C4-2B (cell line): ENCODE results near the gene TBX10.

Experiments used
- H3K27ac ChIP-seq: fragments of 450-650 bp; 2 replicates; pipeline ENCODE4 v1.5.1; 2017
- ZFX ChIP-seq: fragments of 450-650 bp; IDR thresholded peaks from 2 replicates; pipeline ENCODE4 v1.6.1; 2017
- TF ChIP-seq, protein P1 (sequence below): fragments of 450-650 bp; conservative IDR thresholded peaks from 2 replicates; pipeline ENCODE4 v1.5.1; 2017; ENCODE audit warnings: mild to moderate bottlenecking

Gene TBX10

DNA sequence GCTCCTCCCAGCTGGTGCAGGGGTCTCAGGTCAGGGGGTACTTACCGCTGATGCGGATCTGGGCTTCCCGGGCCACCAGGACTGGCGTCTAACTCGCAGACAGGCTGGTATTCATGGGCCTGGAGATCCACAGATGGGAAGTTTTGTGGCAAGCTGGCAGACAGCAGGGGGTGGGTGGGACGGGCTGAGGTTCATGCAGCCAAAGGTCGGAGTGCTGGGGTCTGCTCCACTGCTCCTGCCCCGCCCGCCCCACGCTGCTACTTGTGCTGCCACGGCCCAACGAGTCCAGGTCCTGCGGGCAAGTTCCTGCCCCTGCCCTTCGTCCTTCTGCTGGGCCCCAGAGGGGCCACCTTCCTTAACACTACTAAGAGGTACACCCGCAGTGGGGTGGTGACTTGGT is 7.9 kb upstream of the TBX10 start:
- no peak overlapping the region for H3K27ac ChIP-seq
- TF ChIP-seq, protein P1, sequence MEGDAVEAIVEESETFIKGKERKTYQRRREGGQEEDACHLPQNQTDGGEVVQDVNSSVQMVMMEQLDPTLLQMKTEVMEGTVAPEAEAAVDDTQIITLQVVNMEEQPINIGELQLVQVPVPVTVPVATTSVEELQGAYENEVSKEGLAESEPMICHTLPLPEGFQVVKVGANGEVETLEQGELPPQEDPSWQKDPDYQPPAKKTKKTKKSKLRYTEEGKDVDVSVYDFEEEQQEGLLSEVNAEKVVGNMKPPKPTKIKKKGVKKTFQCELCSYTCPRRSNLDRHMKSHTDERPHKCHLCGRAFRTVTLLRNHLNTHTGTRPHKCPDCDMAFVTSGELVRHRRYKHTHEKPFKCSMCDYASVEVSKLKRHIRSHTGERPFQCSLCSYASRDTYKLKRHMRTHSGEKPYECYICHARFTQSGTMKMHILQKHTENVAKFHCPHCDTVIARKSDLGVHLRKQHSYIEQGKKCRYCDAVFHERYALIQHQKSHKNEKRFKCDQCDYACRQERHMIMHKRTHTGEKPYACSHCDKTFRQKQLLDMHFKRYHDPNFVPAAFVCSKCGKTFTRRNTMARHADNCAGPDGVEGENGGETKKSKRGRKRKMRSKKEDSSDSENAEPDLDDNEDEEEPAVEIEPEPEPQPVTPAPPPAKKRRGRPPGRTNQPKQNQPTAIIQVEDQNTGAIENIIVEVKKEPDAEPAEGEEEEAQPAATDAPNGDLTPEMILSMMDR = no peak
- no peak for TF ChIP-seq ZFX

DNA sequence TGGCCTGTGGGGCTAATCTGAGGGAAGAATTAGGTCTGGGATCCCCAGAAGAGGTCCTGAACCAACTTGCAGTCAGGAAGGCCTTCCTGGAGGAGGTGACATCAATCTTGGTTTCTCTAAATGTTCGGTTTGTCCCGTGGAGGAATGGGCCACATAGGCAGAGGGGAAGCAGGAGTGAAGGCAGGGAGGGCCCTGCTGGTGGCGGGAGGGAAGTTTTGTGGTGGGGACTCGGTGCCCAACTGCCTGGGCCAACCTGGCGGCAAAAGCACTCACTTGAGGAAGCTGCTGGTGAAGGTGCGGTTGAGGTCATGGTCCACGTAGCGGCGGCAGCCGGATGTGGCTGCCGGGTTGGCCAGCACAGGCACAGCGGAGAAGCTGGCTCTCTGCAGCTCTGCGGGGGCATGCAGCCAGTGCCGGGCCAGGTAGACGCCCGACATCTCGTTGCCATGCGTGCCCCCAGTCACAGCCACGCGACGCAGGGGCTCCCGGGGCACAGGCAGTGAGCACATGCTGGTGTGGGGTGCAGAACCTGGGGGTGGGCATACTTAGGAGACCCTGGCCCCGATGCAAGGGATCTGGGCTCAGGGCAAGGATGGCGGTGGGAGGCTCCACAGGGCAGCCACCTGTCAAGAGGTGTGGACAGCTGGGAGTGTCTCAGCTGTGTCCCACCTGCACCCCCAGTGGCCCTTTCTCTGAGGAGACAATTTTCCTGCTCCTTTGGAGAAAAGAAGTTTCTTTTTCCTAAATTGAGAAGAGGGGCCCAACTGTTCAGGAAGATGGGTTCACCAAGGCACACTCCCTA is 7.2 kb upstream of the TBX10 start:
- H3K27ac ChIP-seq = no peak overlapping the region
- TF ChIP-seq, protein P1 = no peak
- TF ChIP-seq ZFX = no peak

DNA sequence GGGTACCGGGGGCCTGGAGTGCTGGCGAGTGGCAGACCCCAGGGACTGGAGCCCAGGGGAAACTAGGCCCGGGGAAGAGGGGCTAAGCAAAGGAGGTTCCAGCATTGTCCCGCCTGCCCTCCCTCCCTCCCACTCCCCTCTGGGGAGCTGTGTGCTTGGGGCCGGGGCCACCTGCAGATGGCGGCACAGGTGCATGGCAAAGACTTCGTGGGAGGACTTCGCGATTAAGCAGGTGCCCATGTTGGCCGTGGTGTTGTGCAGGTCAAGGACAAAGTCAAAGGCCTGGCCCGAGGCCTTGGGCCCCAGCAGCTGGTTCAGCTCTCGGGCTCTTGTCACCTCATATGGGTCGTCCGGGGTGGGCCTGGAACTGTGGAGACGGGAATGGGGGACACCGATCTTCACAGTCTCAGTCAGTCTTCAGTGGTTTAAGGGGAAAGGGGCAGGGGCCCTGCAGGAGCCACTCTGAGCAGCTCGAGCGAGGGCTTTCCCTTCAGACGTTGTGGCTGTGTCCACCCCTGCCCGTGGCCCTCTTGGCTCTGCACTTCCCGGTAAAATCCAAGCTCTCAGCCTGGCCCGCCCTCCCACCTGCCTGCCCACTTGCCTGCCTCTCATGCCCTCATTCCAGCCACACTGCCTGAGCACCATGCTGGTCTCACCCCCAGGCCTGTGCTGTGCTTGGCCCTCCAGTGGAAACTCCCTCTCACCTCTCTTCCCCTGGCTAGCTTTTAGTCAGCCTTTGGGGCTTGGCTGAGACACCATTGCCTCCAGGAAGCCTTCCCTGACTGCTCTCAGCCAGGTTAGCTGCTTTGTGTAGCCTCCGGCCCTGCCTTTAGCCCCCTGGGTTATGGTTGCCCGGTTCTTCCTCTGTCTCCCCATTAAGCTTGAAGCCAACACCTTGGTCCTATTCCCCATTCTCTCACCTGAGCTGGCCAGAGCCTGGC is 6.2 kb upstream of the TBX10 start:
- no peak for TF ChIP-seq ZFX
- no peak overlapping the region for H3K27ac ChIP-seq

DNA sequence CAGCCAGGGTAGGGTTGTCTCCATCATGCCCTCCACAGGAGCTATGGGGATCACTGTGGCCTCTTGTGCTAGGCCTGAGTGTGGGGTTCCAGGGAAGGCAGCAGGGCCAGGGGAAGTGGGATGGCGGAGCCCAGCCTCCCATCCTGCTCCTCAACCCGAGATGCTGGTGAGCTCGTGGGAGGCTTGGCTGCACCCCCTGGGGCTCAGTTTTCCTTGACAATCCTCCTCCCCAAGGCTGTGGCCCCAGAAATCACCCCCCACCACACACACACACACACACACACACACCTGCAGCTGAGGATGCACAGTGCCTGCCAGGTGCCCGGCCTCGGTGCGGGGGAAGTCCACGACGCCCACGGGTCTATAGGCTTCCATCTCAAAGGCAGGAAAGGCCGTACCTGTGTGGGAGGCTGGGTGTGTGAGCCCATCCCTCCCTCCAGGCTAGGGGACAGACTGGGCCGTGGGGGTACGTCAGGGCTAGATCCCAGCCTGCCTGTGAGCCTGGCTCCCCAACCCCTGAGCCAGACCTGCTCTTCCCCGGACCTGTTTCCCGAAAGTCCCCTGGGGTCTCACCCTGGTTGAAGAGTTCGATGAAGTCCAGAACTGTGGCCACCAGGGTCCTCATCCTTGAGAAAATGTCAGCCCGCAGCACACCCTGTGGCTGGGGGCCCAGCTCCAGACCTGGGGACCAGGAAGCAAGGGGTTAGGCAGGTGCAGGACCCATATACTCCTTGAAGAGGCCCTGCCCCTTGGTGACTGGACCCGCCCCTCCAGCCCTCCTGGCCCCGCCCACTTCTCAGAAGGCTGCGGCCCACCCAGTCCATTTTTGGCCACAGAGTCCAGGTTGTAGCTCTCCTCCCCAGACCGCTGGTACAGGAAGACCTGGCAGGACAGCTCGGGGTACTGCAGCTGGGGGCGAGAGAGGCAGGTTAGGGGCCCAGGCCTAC is 5.2 kb upstream of the TBX10 start:
- TF ChIP-seq, protein P1 = no peak
- no peak for TF ChIP-seq ZFX
- H3K27ac ChIP-seq = 0 out of 2 replicates have a peak overlapping the region, but pooled peaks have one; percentile 1

DNA sequence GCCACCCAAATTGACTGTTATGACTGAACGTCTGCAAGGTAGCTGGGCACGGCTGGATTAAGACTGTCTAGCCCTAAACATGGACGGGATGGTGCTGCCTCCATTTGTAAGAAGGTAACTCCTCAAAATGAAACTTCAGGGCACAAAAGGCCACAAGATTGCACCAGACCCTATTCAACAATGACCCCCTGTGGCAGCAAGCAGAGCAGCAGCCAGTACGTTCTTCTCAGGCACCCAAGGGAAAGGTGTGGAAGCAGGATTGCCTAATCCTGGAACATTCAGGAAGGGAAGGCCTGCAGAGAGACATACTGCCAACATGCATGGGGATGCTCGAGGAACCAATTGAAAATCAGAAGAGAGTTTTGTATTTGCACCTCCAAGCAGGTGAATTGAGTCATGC is 4.5 kb upstream of the TBX10 start:
- TF ChIP-seq ZFX = no peak
- TF ChIP-seq, protein P1 = no peak; the same call in 1 of the 2 replicates
- 0 out of 2 replicates have a peak overlapping the region, but pooled peaks have one; percentile 1 for H3K27ac ChIP-seq

DNA sequence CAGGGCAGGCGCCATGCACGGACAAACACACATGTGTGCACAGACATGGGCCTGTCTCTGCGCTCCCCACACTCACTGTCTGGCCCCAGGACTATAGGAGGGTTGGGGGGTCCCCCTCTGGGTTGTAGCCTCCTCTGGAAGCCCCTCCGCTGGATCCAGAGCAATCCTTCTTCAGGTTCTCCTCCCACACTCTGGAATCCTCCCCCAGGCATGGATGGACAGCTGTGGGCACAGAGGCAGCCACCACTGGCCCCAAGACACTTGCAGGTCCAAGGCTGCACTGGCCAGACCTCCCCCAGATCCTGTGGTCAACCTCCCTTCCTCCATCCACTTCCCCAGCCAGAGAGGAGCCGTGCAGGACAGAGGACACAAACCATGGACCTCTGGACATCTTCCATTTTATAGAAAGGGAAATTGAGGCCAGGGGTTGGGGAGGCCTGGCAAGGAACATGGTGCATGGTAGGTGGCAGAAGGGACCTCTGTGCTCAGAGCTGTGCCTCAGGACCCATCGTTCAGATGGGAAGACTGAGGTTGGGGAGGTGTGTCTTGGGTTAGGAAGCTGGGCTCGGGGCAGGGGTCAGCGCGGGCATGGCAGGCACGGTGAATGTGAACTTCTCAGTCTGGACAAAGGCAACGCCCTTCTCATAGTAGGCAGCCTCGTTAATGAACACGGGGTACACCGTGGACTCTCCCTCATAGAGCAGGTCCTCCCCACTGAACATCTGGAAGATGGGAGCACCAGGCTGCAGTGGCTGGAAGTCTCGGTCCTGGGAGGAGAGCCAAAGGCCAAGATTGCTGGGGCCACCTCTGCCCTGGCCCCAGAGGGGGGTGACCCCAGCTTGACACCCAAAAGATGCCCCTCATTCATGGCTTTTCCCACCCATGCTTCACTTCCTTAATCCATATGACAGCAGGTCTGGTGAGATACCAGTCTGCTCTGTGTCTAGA is 2.9 kb upstream of the TBX10 start:
- no peak overlapping the region for H3K27ac ChIP-seq
- TF ChIP-seq ZFX = no peak
- TF ChIP-seq, protein P1 = no peak
